Measurements from ENCODE around the gene GSK3A.
A peak's percentile ranks its signal among the peaks of the same experiment; 100 is the strongest.

GSK3A gene

GRCh38 chr19:42224940-42225717, 17.3 kb downstream of the GSK3A start:
- no peak for DNase-seq (ENCODE audit: low read depth)

GRCh38 chr19:42220751-42221097, 21.7 kb downstream of the GSK3A start:
- no peak for DNase-seq (ENCODE audit: low read depth)

- DNase-seq (ENCODE audit: low read depth) = peak; percentile 85
These were observed 22.3 kb downstream of the GSK3A start, which contains the start of gene ZNF526 for GRCh38 chr19:42219812-42220750. Gene ZNF526 (plus strand): TSS chr19:42220312. CDS start chr19:42224404, 4,092 bp downstream.

GRCh38 chr19:42217520-42218437, 24.6 kb downstream of the GSK3A start, which contains the start of gene DEDD2:
Gene DEDD2 (minus strand): TSS chr19:42217677. CDS start chr19:42217007, 670 bp downstream.
- peak; percentile 98 for DNase-seq (ENCODE audit: low read depth)

GRCh38 chr19:42216653-42217519, 25.5 kb downstream of the GSK3A start:
- no peak for DNase-seq (ENCODE audit: low read depth)

GRCh38 chr19:42214810-42215485, 27.5 kb downstream of the GSK3A start:
- no peak for DNase-seq (ENCODE audit: low read depth)

- no peak for DNase-seq (ENCODE audit: low read depth)
These were observed 29.5 kb downstream of the GSK3A start for GRCh38 chr19:42212886-42213285.

- DNase-seq (ENCODE audit: low read depth) = no peak
These were observed 33.8 kb downstream of the GSK3A start for GRCh38 chr19:42208612-42209011.

GRCh38 chr19:42207767-42208271, 34.6 kb downstream of the GSK3A start:
- DNase-seq (ENCODE audit: low read depth) = no peak

GRCh38 chr19:42206871-42207755, 35.3 kb downstream of the GSK3A start:
- DNase-seq (ENCODE audit: low read depth) = no peak

GRCh38 chr19:42204664-42205063, 37.7 kb downstream of the GSK3A start:
- DNase-seq (ENCODE audit: low read depth) = no peak

- DNase-seq (ENCODE audit: low read depth) = no peak
These were observed 38.7 kb downstream of the GSK3A start for GRCh38 chr19:42203700-42204099.

- DNase-seq (ENCODE audit: low read depth) = no peak
These were observed 40.0 kb downstream of the GSK3A start for GRCh38 chr19:42202290-42202880.

GRCh38 chr19:42201489-42202289, 40.7 kb downstream of the GSK3A start:
- no peak for DNase-seq (ENCODE audit: low read depth)

GRCh38 chr19:42200116-42200715, 42.2 kb downstream of the GSK3A start:
- DNase-seq (ENCODE audit: low read depth) = no peak

- DNase-seq (ENCODE audit: low read depth) = no peak
These were observed 42.8 kb downstream of the GSK3A start for GRCh38 chr19:42199440-42200115.
